MM.1S (cell line): ENCODE data around the gene PDLIM5.

ENCODE experiments used
- DNase-seq: peaks from one replicate; pipeline ENCODE4 v3.0.0-alpha.2; 2015
- H2AFZ ChIP-seq: fragments of 300-600 bp; sonication (generic); 2 replicates; pipeline ENCODE4 v1.6.0; 2016; ENCODE audit warnings: antibody characterized with exemption, low read length
- H3F3A ChIP-seq: fragments of 300-600 bp; sonication (generic); 2 replicates; pipeline ENCODE4 v1.6.1; 2016; ENCODE audit warnings: mild to moderate bottlenecking, antibody characterized with exemption, low read length, moderate library complexity, mixed read lengths; ENCODE audit not compliant: insufficient read depth
- H3K27ac ChIP-seq: fragments of 300-600 bp; sonication (generic); 2 replicates; pipeline ENCODE4 v1.5.1; 2016; ENCODE audit warnings: mild to moderate bottlenecking, low read length
- H3K27me3 ChIP-seq: fragments of 300-600 bp; sonication (generic); replicated peaks from 2 replicates; pipeline ENCODE4 v1.6.0; 2016; ENCODE audit warnings: low read length; ENCODE audit not compliant: insufficient read depth
- H3K36me3 ChIP-seq: fragments of 300-600 bp; sonication (generic); replicated peaks from 2 replicates; pipeline ENCODE4 v1.6.1; 2016; ENCODE audit warnings: mild to moderate bottlenecking, low read length, mixed read lengths; ENCODE audit not compliant: insufficient read depth
- H3K4me1 ChIP-seq: fragments of 300-600 bp; sonication (generic); 2 replicates; pipeline ENCODE4 v1.6.1; 2016; ENCODE audit warnings: low read length, mixed read lengths
- H3K4me2 ChIP-seq: fragments of 300-600 bp; sonication (generic); 2 replicates; pipeline ENCODE4 v1.6.0; 2016; ENCODE audit warnings: low read depth, low read length
- H3K4me3 ChIP-seq: fragments of 300-600 bp; sonication (generic); 2 replicates; pipeline ENCODE4 v1.5.1; 2016; ENCODE audit warnings: low read length, mixed read lengths
- H3K79me2 ChIP-seq: fragments of 300-600 bp; sonication (generic); 2 replicates; pipeline ENCODE4 v1.6.1; 2016; ENCODE audit warnings: mixed run types, low read length, mixed read lengths
- H3K9ac ChIP-seq: fragments of 300-600 bp; sonication (generic); 2 replicates; pipeline ENCODE4 v1.6.1; 2016; ENCODE audit warnings: low read length, mixed read lengths
- H3K9me2 ChIP-seq: fragments of 300-600 bp; sonication (generic); replicated peaks from 2 replicates; pipeline ENCODE4 v1.6.1; 2016; ENCODE audit warnings: mild to moderate bottlenecking, low read length, mixed read lengths; ENCODE audit not compliant: insufficient read depth
- H3K9me3 ChIP-seq: fragments of 300-600 bp; sonication (generic); replicated peaks from 2 replicates; pipeline ENCODE4 v1.6.1; 2016; ENCODE audit warnings: mild to moderate bottlenecking, low read length, mixed read lengths; ENCODE audit not compliant: insufficient read depth
- H4K20me1 ChIP-seq: fragments of 300-600 bp; sonication (generic); 2 replicates; pipeline ENCODE4 v1.6.1; 2016; ENCODE audit warnings: mild to moderate bottlenecking, low read length, moderate library complexity, mixed read lengths; ENCODE audit not compliant: insufficient read depth
- CTCF ChIP-seq: fragments of 300-600 bp; sonication (generic); IDR thresholded peaks from 2 replicates; pipeline ENCODE4 v1.5.1; 2016; ENCODE audit warnings: antibody characterized with exemption, low read length, mixed read lengths
- EZH2 ChIP-seq: fragments of 300-600 bp; sonication (generic); optimal IDR thresholded peaks from 2 replicates; pipeline ENCODE3; 2017; ENCODE audit warnings: low read depth, mild to moderate bottlenecking, antibody characterized with exemption, low read length, mixed read lengths
- EZH2phosphoT487 ChIP-seq: fragments of 300-600 bp; sonication (generic); IDR thresholded peaks from 2 replicates; pipeline ENCODE4 v1.6.1; 2018; ENCODE audit warnings: antibody characterized with exemption, low read length

The PDLIM5 gene

GRCh38 chr4:94559351-94559806 lies 107.6 kb downstream of the PDLIM5 start:
- no peaks in the 10 kb centered on the region for H3K36me3 ChIP-seq
- H3K79me2 ChIP-seq, result no peaks in the 10 kb centered on the region
- H4K20me1 ChIP-seq, result no peaks in the 10 kb centered on the region
- no peak for DNase-seq
- H3K9me3 ChIP-seq, result no peaks in the 10 kb centered on the region
- TF ChIP-seq EZH2 (no peak), CTCF (no peak), EZH2phosphoT487 (no peak)
- no peak overlapping the region for H2AFZ ChIP-seq
- H3K4me1 ChIP-seq, result no peaks in the 10 kb centered on the region
- H3K27ac ChIP-seq, result no peak overlapping the region
- H3K4me2 ChIP-seq, result no peak overlapping the region
- H3K9ac ChIP-seq, result no peak overlapping the region
- no peak overlapping the region for H3K4me3 ChIP-seq
- no peaks in the 10 kb centered on the region for H3F3A ChIP-seq
- no peaks in the 10 kb centered on the region for H3K27me3 ChIP-seq
- no peaks in the 10 kb centered on the region for H3K9me2 ChIP-seq

GRCh38 chr4:94561249-94562024 lies 109.7 kb downstream of the PDLIM5 start:
- H4K20me1 ChIP-seq, result no peaks in the 10 kb centered on the region
- no peak for DNase-seq
- no peak overlapping the region for H3K4me3 ChIP-seq
- no peaks in the 10 kb centered on the region for H3K9me2 ChIP-seq
- H3K4me1 ChIP-seq, result no peaks in the 10 kb centered on the region
- no peaks in the 10 kb centered on the region for H3K79me2 ChIP-seq
- no peak for TF ChIP-seq CTCF
- TF ChIP-seq EZH2, result no peak
- no peak for TF ChIP-seq EZH2phosphoT487
- no peak overlapping the region for H3K9ac ChIP-seq
- H3F3A ChIP-seq, result no peaks in the 10 kb centered on the region
- H2AFZ ChIP-seq, result no peak overlapping the region
- no peak overlapping the region for H3K4me2 ChIP-seq
- H3K9me3 ChIP-seq, result no peaks in the 10 kb centered on the region
- H3K36me3 ChIP-seq, result no peaks in the 10 kb centered on the region
- H3K27ac ChIP-seq, result no peak overlapping the region
- no peaks in the 10 kb centered on the region for H3K27me3 ChIP-seq

GRCh38 chr4:94562285-94562684 lies 110.5 kb downstream of the PDLIM5 start:
- H3K79me2 ChIP-seq, result no peaks in the 10 kb centered on the region
- no peaks in the 10 kb centered on the region for H3F3A ChIP-seq
- H2AFZ ChIP-seq, result no peak overlapping the region
- no peaks in the 10 kb centered on the region for H3K27me3 ChIP-seq
- H3K4me2 ChIP-seq, result no peak overlapping the region
- H3K36me3 ChIP-seq, result no peaks in the 10 kb centered on the region
- no peak for DNase-seq
- no peak overlapping the region for H3K4me3 ChIP-seq
- no peaks in the 10 kb centered on the region for H3K9me3 ChIP-seq
- no peaks in the 10 kb centered on the region for H3K9me2 ChIP-seq
- TF ChIP-seq EZH2 (no peak), EZH2phosphoT487 (no peak), CTCF (no peak)
- H4K20me1 ChIP-seq, result no peaks in the 10 kb centered on the region
- H3K27ac ChIP-seq, result no peak overlapping the region
- H3K4me1 ChIP-seq, result no peaks in the 10 kb centered on the region
- H3K9ac ChIP-seq, result no peak overlapping the region
